K562 (cell line): Measurements from ENCODE around the gene KLRD1. TPM values are rescaled to one million over a fixed set of nuclear protein-coding genes. Genes with fewer than 3 reads are reported as not detected.

Experiments
- ATAC-seq: fragments of 200-7000 bp; cut with Tn5 transposase; 3 replicates; pipeline ENCODE4 v1.9.1; 2020; ENCODE audit warnings: moderate library complexity
- BruUV-seq: library from RNA; stranded (reverse); fragments of 400-500 nt; replicated peaks from 2 replicates; lab custom pipeline; 2021; lab: Mats Ljungman, UMichigan
- CTCF ChIA-PET: fragments of 300-600 bp; formaldehyde crosslinking; extraction: SDS; loops from one replicate; lab custom pipeline; 2021; ENCODE audit warnings: low intra/inter-chr PET ratio; lab: Yijun Ruan, JAX
- POLR2A ChIA-PET: fragments of 300-600, 350-650 bp; sonication (Branson Sonifier 250); formaldehyde crosslinking; extraction: SDS; loops from one replicate; lab custom pipeline; 2021; ENCODE audit warnings: antibody characterized with exemption, inconsistent platforms; lab: Yijun Ruan, JAX
- DNase-seq, 4 experiments: peaks; one replicate each; pipeline versions ENCODE4 v3.0.0 to v3.0.0-alpha.2; 2011 to 2018; ENCODE audit warnings: low spot score in 3 of 4, mixed read lengths in 3 of 4; ENCODE audit errors: extremely low read depth in 1 of 4
- FAIRE-seq: peaks from 2 replicates; lab custom pipeline; 2011; peaks lifted over from hg19 to GRCh38; lab: Jason Lieb, UNC
- H2AFZ ChIP-seq: 2 replicates; pipeline ENCODE4 v1.6.0; 2011; ENCODE audit warnings: low read depth, low read length, control low read depth, inconsistent platforms
- H3K27ac ChIP-seq: fragments of 200-600 bp; 3 replicates; pipeline ENCODE4 v1.8.0; 2011; ENCODE audit warnings: low read depth, mild to moderate bottlenecking, control low read depth, inconsistent platforms, low read length, moderate library complexity, mixed read lengths; ENCODE audit errors: extremely low read depth
- H3K27me3 ChIP-seq, 2 experiments: fragments of 300-600 bp in 1 of 2; 2 replicates in 1 of 2; 3 replicates in 1 of 2; pipeline versions ENCODE4 v1.6.0 to v1.8.0; 2011; ENCODE audit warnings: inconsistent platforms in 2 of 2, low read length in 2 of 2, mild to moderate bottlenecking in 1 of 2, mixed read lengths in 1 of 2, moderate library complexity in 1 of 2; ENCODE audit not compliant: control insufficient read depth in 2 of 2, insufficient read depth in 2 of 2
- H3K36me3 ChIP-seq: fragments of 300-600 bp; 3 replicates; pipeline ENCODE4 v1.8.0; 2011; ENCODE audit warnings: mild to moderate bottlenecking, low read length, inconsistent platforms; ENCODE audit not compliant: control insufficient read depth, insufficient read depth
- H3K4me1 ChIP-seq, 2 experiments: fragments of 200-600 bp in 1 of 2; replicated peaks in 1 of 2; 2 replicates in 1 of 2; 3 replicates in 1 of 2; pipeline versions ENCODE4 v1.5.1 to v1.8.0; 2011; ENCODE audit warnings: inconsistent platforms in 2 of 2, low read length in 2 of 2, mild to moderate bottlenecking in 1 of 2, mixed read lengths in 1 of 2, moderate library complexity in 1 of 2; ENCODE audit not compliant: control insufficient read depth in 2 of 2, insufficient read depth in 2 of 2
- H3K4me2 ChIP-seq: 2 replicates; pipeline ENCODE4 v1.6.1; 2011; ENCODE audit warnings: low read length, control low read depth, inconsistent platforms, mixed read lengths; ENCODE audit not compliant: insufficient read depth
- H3K4me3 ChIP-seq: fragments of 200-600 bp; sonication (generic), shearing (Covaris generic); 2 replicates; pipeline ENCODE4 v1.5.1; 2016; ENCODE audit warnings: control low read depth, inconsistent platforms
- H3K79me2 ChIP-seq: fragments of 200-600 bp; 3 replicates; pipeline ENCODE4 v1.8.0; 2011; ENCODE audit warnings: low read length, inconsistent platforms; ENCODE audit not compliant: control insufficient read depth, insufficient read depth
- H3K9ac ChIP-seq, 2 experiments: 2 replicates each; pipeline versions ENCODE4 v1.6.0 to v1.6.1; 2011; ENCODE audit warnings: low read depth in 2 of 2, low read length in 2 of 2, control low read depth in 1 of 2, inconsistent platforms in 1 of 2, mild to moderate bottlenecking in 1 of 2, mixed read lengths in 1 of 2; ENCODE audit not compliant: insufficient read depth in 1 of 2
- H3K9me1 ChIP-seq: one replicate; pipeline ENCODE4 v1.6.0; 2011; ENCODE audit warnings: inconsistent platforms, mild to moderate bottlenecking, low read length, moderate library complexity; ENCODE audit not compliant: control insufficient read depth, insufficient read depth
- H3K9me3 ChIP-seq: replicated peaks from 2 replicates; pipeline ENCODE4 v1.5.1; 2011; ENCODE audit warnings: low read depth, low read length, inconsistent platforms; ENCODE audit not compliant: control insufficient read depth, insufficient read depth
- H4K20me1 ChIP-seq: replicated peaks from 2 replicates; pipeline ENCODE4 v1.6.1; 2011; ENCODE audit warnings: low read length, inconsistent platforms, mixed read lengths; ENCODE audit not compliant: control insufficient read depth, insufficient read depth
- ETV6 ChIP-seq, 3 experiments: fragments of 150-350 bp in 1 of 3; sonication (generic) in 1 of 3; formaldehyde crosslinking in 1 of 3; IDR thresholded peaks; 2 replicates each; pipeline versions ENCODE4 v1.6.1 to v1.8.0; 2014 to 2022; ENCODE audit warnings: borderline replicate concordance in 2 of 3, low read depth in 2 of 3, antibody characterized with exemption in 1 of 3, low read length in 1 of 3, mild to moderate bottlenecking in 1 of 3, missing genetic modification reagents in 1 of 3
- KLF1 ChIP-seq: fragments of 450-650 bp; IDR thresholded peaks from 2 replicates; pipeline ENCODE4 v1.6.1; 2016; ENCODE audit warnings: missing genetic modification characterization, missing compliant biosample characterization
- RBBP5 ChIP-seq: fragments of 200-600 bp; sonication (generic); IDR thresholded peaks from 2 replicates; pipeline ENCODE4 v1.6.1; 2012; ENCODE audit warnings: borderline replicate concordance, mild to moderate bottlenecking, low read length, control low read depth, inconsistent platforms; ENCODE audit not compliant: insufficient read depth, poor library complexity, severe bottlenecking
- WGBS: fragments of 100-300 bp; shearing (Covaris generic); methylation state at CpG from one replicate; pipeline ENCODE4 v1.1.6; 2016; ENCODE audit warnings: low coverage, mixed read lengths; ENCODE audit not compliant: insufficient coverage; ENCODE audit errors: missing lambda C conversion rate; 5-methylcytosine and 5-hydroxymethylcytosine counted together
- in situ Hi-C: fragments of 300-500 bp; cut with MboI; formaldehyde crosslinking; loops from 4 replicates; pipeline ENCODE4 v1.15.0; 2018; ENCODE audit warnings: inconsistent platforms, mixed read lengths
- intact Hi-C: fragments of 100-400 bp; cut with micrococcal nuclease; formaldehyde crosslinking; loops from 2 replicates; pipeline ENCODE4 v1.14.2; 2022
- polyA plus RNA-seq, 8 experiments: library from polyadenylated mRNA; depleted of rRNA in 4 of 8; stranded (reverse) in 5 of 8; unstranded in 3 of 8; fragments of >200 nt; fragmentation: Nextera tagmentation in 2 of 8; fragmentation: Illumina TruSeq in 1 of 8; extraction: Ambion mirVana in 2 of 8; extraction: Trizol in 1 of 8; gene quantifications; 2 replicates each; pipeline versions ENCODE4 v1.2.1 to v1.2.3, GENCODE V29; 2011 to 2014; ENCODE audit warnings: inconsistent platforms in 1 of 8, missing spikeins in 1 of 8
- total RNA-seq, 7 experiments: library from RNA; depleted of rRNA in 6 of 7; stranded (reverse); fragments of >200 nt in 6 of 7; fragmentation: Illumina TruSeq in 2 of 7; extraction: Trizol in 2 of 7; gene quantifications; 2 replicates each; pipeline versions ENCODE4 v1.2.1 to v1.2.3, GENCODE V29; 2011 to 2021; ENCODE audit warnings: low replicate concordance in 1 of 7
- TF ChIP-seq, protein P1 (sequence below): fragments of 250-450 bp; sonication (Bioruptor Pico); IDR thresholded peaks from 2 replicates; pipeline ENCODE4 v1.4.0; 2020; ENCODE audit warnings: mild to moderate bottlenecking, moderate library complexity
- TF ChIP-seq, protein P2 (sequence below): fragments of 450-650 bp; IDR thresholded peaks from 2 replicates; pipeline ENCODE4 v1.6.1; 2017; ENCODE audit warnings: mild to moderate bottlenecking, moderate library complexity

KLRD1 gene
- total and polyA plus RNA-seq, 9 of the 15 experiments (the other 6 are each of a cell fraction or from before 2014, with no cell fraction given) = not detected

DNA sequence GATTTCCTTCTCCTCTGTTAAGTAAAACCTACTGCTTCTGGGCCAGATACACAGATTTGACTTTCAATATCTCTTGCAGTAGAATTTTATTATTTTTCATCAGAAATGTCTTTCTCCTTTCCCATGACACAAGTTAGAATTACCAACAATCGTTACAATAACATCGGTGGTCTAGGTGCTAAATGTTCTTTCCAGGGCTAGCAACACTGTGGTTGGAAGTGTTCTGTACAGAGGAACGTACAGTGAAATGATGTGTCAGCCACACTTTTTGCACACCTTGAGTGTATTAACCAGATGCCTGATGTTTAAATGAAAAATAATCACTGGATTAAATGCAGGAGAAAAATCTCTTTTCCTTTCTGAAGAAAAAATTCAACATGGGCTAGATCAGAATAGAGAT lies 27.7 kb upstream of the KLRD1 start:
- H2AFZ ChIP-seq = no peak overlapping the region
- no peak overlapping the region for H3K4me2 ChIP-seq
- no peak overlapping the region for H3K4me3 ChIP-seq
- H3K27me3 ChIP-seq = no peaks in the 10 kb centered on the region; a peak in 1 of 5 replicates
- H3K9me1 ChIP-seq = no peaks in the 10 kb centered on the region
- H3K4me1 ChIP-seq = no peaks in the 10 kb centered on the region
- no peaks in the 10 kb centered on the region for H3K79me2 ChIP-seq
- ChIA-PET POLR2A (no interaction called here), CTCF (no interaction called here)
- BruUV-seq = no TSS peak
- H3K36me3 ChIP-seq = no peaks in the 10 kb centered on the region
- FAIRE-seq (no peak), DNase-seq (no peak), ATAC-seq (no peak)
- in situ Hi-C loops = no loop called here
- H3K27ac ChIP-seq = no peak overlapping the region
- no peak for TF ChIP-seq RBBP5
- TF ChIP-seq, protein P1, sequence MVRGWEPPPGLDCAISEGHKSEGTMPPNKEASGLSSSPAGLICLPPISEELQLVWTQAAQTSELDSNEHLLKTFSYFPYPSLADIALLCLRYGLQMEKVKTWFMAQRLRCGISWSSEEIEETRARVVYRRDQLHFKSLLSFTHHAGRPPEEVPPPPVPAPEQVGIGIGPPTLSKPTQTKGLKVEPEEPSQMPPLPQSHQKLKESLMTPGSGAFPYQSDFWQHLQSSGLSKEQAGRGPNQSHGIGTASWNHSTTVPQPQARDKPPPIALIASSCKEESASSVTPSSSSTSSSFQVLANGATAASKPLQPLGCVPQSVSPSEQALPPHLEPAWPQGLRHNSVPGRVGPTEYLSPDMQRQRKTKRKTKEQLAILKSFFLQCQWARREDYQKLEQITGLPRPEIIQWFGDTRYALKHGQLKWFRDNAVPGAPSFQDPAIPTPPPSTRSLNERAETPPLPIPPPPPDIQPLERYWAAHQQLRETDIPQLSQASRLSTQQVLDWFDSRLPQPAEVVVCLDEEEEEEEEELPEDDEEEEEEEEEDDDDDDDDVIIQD (CRISPR knock-in tag) = no peak
- TF ChIP-seq, protein P2, sequence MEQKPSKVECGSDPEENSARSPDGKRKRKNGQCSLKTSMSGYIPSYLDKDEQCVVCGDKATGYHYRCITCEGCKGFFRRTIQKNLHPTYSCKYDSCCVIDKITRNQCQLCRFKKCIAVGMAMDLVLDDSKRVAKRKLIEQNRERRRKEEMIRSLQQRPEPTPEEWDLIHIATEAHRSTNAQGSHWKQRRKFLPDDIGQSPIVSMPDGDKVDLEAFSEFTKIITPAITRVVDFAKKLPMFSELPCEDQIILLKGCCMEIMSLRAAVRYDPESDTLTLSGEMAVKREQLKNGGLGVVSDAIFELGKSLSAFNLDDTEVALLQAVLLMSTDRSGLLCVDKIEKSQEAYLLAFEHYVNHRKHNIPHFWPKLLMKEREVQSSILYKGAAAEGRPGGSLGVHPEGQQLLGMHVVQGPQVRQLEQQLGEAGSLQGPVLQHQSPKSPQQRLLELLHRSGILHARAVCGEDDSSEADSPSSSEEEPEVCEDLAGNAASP = no peak
- TF ChIP-seq ETV6 (IDR thresholded peaks at IDR 0.05; ENCODE audit: borderline replicate concordance in 1 of 2, low read depth in 2 of 2, low read length in 1 of 2) = no peak
- no peak for TF ChIP-seq ETV6 (CRISPR knock-in tag; IDR thresholded peaks at IDR 0.05; ENCODE audit: borderline replicate concordance)
- no peak for TF ChIP-seq KLF1
- H3K9ac ChIP-seq = no peak overlapping the region
- 6% methylated on average over 3 of the region's 3 CpGs for WGBS
- H4K20me1 ChIP-seq = no peaks in the 10 kb centered on the region
- H3K9me3 ChIP-seq = no peaks in the 10 kb centered on the region
- intact Hi-C loops = no loop called here
